RWPE1 (cell line): ENCODE data around the gene THEM4.
A peak's percentile ranks its signal among the peaks of the same experiment; 100 is the strongest.

Experiments
- CTCF ChIA-PET: fragments of 350-600 bp; sonication (Branson Sonifier 250); formaldehyde crosslinking; extraction: SDS; loops from one replicate; lab custom pipeline; 2021; lab: Yijun Ruan, JAX
- POLR2A ChIA-PET: fragments of 400-600 bp; formaldehyde crosslinking; extraction: SDS; loops from one replicate; lab custom pipeline; 2020; ENCODE audit warnings: antibody characterized with exemption; ENCODE audit not compliant: low non-redundant PET; lab: Yijun Ruan, JAX
- DNase-seq: peaks from one replicate; pipeline ENCODE4 v3.0.0; 2012; ENCODE audit warnings: low spot score
- H3K27ac ChIP-seq: fragments of 450-650 bp; 2 replicates; pipeline ENCODE4 v1.5.1; 2017
- CTCF ChIP-seq: fragments of 450-650 bp; conservative IDR thresholded peaks from 2 replicates; pipeline ENCODE4 v1.5.1; 2017; ENCODE audit warnings: low read depth, mild to moderate bottlenecking

THEM4 gene

DNA sequence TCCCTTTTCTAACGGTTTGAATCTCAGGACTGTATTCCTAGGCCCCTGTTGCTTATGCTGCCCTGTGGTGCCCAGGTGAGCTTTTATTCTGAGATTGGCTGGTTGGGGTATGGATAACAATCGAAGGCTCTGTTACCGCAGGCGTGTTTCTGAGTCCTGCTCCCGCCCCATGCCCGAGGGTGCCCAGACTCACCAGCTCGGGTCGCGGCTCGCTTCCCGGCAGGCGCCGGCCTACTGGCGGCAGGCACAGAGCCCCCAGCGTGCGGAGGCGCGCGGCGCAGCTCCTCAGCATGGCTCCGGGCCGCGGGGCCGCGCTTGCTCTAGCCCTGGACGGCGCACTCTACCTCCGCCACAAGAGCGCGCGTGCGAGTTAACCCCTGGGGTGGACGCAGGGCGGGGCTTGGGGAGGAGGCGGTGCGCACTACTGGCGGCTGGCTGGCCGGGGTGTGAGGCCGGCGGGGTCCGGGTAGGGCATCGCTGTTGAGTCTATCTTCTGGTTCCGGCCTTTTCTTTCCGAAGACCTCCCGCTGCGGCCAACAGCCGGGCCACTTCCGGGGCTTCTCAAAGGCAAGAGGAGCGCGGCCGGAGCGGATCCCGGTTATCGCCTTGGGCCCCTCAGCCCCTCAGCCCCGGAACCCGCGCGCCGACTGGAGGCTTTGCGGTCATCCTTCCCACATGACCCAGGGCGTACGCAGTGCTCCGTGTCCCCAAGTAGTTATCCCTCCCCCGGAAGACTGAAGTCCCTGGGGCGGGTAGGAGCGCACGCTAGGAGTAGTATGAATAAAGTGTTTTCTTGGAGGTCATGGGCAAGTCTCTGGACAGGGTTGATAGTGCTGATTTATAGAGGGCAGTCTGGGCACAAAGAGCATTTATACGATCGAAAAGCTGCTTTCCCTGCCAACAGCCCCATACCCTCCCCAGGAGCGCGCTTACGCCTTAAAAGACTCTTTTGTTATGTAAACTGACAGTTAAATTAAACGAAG, at the start of gene THEM4:
Gene THEM4 (minus strand): TSS at position 345 of the 983 bp plus-strand sequence. CDS start 53 bp downstream, at position 292.
- ChIA-PET POLR2A (interaction anchor here (0.6 kb wide), 2 partner anchors 23 to 38 kb away, joined by 3 to 4 read pairs; no protein-coding TSS in a partner anchor), CTCF (interaction anchor here (0.7 to 1.3 kb wide), 3 partner anchors 12 to 198 kb away, joined by 3 to 6 read pairs (median 5); no protein-coding TSS in a partner anchor)
- DNase-seq = peak; percentile 97
- H3K27ac ChIP-seq = peak within 1 kb of the TSS; percentile 86
- peak; percentile 59 for TF ChIP-seq CTCF

DNA sequence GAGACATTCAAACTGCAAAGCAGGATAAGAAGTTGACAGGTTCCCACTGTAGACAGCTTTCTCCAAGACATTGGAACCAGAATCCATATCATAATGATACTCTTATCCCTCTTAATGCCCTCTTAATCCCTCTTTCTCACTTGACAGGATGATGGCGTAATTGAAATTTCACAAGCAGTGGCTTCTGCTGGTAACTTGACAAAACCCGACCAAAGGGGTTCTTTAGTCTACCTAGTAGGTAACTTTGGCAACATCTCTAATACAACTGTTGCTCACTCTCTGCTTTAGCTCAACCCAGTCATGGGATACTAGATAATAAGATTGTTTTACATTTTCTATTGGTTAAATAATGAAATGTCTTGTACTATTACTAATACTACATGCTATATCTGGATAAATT, 49.6 kb upstream of the THEM4 start:
- DNase-seq = no peak
- CTCF ChIA-PET = no interaction called here
- no peak overlapping the region for H3K27ac ChIP-seq
- no peak for TF ChIP-seq CTCF
- POLR2A ChIA-PET = no interaction called here

DNA sequence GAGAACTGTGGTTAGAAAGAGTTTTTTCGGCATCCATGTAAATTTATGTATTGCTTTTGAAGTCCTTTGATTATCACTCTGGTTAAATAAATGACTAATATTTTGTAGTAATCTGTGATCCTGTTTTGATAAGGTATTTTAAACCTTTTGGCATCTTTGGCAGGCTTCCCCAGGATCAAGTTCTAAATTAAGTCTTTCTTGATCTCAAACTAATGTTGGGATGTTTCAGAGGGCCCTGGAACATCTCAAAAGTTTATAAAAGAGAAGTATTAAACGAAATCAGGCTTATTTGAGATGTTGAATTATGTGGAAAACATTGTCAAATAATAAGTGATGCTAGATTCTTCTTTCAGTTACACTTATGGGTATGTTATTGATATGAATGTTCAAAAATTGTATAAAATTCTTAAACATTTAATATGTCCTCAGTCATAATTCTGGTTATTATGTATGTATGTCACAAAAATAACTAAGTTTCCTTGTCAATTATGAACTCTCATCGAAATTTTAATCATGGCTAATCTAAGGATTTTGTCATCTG, 47.7 kb upstream of the THEM4 start:
- CTCF ChIA-PET = interaction anchor here (0.6 kb wide), 1 partner anchor 675 kb away, joined by 3 read pairs; no protein-coding TSS in a partner anchor
- POLR2A ChIA-PET = no interaction called here
- no peak for TF ChIP-seq CTCF

DNA sequence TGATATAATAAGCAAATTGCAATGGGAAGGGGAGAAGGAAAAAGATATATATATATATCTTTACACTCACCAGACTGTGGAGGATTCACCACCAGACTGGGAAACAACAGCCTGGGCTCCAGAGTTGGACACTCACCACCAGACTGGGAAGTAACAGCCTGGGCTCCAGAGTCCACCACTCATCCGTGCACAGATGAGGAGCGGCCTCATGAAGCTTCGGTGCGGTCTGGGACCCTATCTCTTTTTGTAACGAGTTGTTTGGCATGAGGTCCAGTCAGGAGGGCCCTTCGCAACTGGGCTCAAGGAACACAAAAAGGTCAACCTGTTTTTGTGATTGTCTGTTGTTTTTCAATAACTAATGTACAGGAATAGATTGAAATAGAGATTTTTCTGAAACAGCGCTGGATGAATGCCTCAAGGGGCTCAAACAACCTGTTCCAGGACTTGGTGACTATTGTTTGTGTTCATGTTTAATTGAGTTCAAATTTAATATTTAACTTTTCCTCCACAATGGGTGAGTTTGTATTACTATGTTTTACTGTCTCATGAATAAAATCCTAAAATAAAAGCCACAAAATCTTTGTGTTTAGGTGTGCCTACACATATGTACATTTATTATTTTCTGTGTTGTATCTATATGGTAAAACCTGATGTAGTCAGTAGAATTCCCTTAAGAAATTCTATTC, 44.2 kb upstream of the THEM4 start:
- DNase-seq = no peak
- no peak overlapping the region for H3K27ac ChIP-seq
- no peak for TF ChIP-seq CTCF
- ChIA-PET POLR2A (no interaction called here), CTCF (no interaction called here)

More for the DNA sequence above, 47.7 kb upstream of the THEM4 start:
- H3K27ac ChIP-seq = no peak overlapping the region
- DNase-seq = no peak

DNA sequence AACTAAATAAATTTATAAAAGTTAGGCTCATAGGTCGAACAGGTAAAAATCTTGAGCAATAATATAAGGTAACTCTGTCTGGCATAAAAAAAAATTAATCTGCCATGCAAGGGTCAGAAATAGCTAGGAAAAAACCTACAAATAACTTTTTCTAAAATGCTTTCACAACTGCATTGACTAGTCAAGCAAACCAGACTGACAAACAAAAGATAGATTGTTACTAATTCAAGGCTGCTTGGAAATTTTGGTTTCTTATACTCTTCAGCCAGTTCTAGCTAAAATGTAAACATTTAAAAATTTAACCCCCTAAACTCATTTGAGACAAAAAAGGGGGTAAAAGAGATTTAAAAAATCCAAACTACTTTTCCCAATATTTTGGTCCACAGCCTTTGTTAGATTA, 43.5 kb upstream of the THEM4 start:
- ChIA-PET POLR2A (no interaction called here), CTCF (no interaction called here)
- H3K27ac ChIP-seq = no peak overlapping the region
- no peak for TF ChIP-seq CTCF
- DNase-seq = no peak
